LNCaP clone FGC (cell line): ENCODE data around the gene CFAP210.

ENCODE experiments used
- DNase-seq: peaks from one replicate; pipeline ENCODE4 v3.0.0-alpha.2; 2011; ENCODE audit warnings: low read depth
- H3K4me3 ChIP-seq: 2 replicates; pipeline ENCODE4 v1.5.1; 2011; ENCODE audit warnings: mild to moderate bottlenecking, low read depth, low read length, control low read depth
- CTCF ChIP-seq: IDR thresholded peaks from 2 replicates; pipeline ENCODE4 v1.5.1; 2012; ENCODE audit warnings: mild to moderate bottlenecking; ENCODE audit not compliant: control insufficient read depth, insufficient read depth; ENCODE audit errors: extremely low read depth

Gene CFAP210

GRCh38 chr2:169664978-169665930 lies 29.0 kb downstream of the CFAP210 start:
- H3K4me3 ChIP-seq: no peak overlapping the region
- DNase-seq: peak; percentile 19
- no peak for TF ChIP-seq CTCF

- TF ChIP-seq CTCF: no peak
- DNase-seq: no peak
- H3K4me3 ChIP-seq: no peak overlapping the region
These were observed 29.6 kb downstream of the CFAP210 start for GRCh38 chr2:169664600-169664977.

GRCh38 chr2:169663247-169663646 lies 31.0 kb downstream of the CFAP210 start:
- H3K4me3 ChIP-seq: no peak overlapping the region
- TF ChIP-seq CTCF: no peak
- DNase-seq: no peak

GRCh38 chr2:169662744-169663143 lies 31.5 kb downstream of the CFAP210 start:
- DNase-seq: no peak
- H3K4me3 ChIP-seq: no peak overlapping the region
- TF ChIP-seq CTCF: no peak

GRCh38 chr2:169661265-169661664 lies 32.9 kb downstream of the CFAP210 start:
- H3K4me3 ChIP-seq: no peak overlapping the region
- no peak for DNase-seq
- TF ChIP-seq CTCF: no peak

GRCh38 chr2:169659320-169659719 lies 34.9 kb downstream of the CFAP210 start:
- TF ChIP-seq CTCF: no peak
- DNase-seq: no peak
- no peak overlapping the region for H3K4me3 ChIP-seq
